H9 (cell line): Measurements from ENCODE around the gene FCHO1. TPM values are rescaled to one million over a fixed set of nuclear protein-coding genes. Genes with fewer than 3 reads are reported as not detected.

Source experiments
- DNase-seq: peaks from one replicate; pipeline ENCODE4 v3.0.0-alpha.2; 2017
- H2AFZ ChIP-seq: one replicate; pipeline ENCODE4 v1.6.1; 2013; ENCODE audit warnings: mild to moderate bottlenecking, low read length, control low read depth, moderate library complexity
- H2AK5ac ChIP-seq: 2 replicates; pipeline ENCODE4 v1.6.1; 2013; ENCODE audit warnings: low read length, control low read depth, mixed read lengths; ENCODE audit not compliant: insufficient read length
- H2BK120ac ChIP-seq: one replicate; pipeline ENCODE4 v1.6.1; 2013; ENCODE audit warnings: low read depth, mild to moderate bottlenecking, low read length, control low read depth, inconsistent platforms; ENCODE audit not compliant: poor library complexity, severe bottlenecking
- H2BK12ac ChIP-seq: 2 replicates; pipeline ENCODE4 v1.6.1; 2013; ENCODE audit warnings: low read length, control low read depth, mixed read lengths, low read depth; ENCODE audit not compliant: insufficient read length
- H2BK15ac ChIP-seq: 2 replicates; pipeline ENCODE4 v1.6.1; 2013; ENCODE audit warnings: low read depth, low read length, control low read depth
- H2BK20ac ChIP-seq: one replicate; pipeline ENCODE4 v1.6.1; 2013; ENCODE audit warnings: low read depth, mild to moderate bottlenecking, low read length, control low read depth, inconsistent platforms; ENCODE audit not compliant: poor library complexity, severe bottlenecking
- H2BK5ac ChIP-seq: 2 replicates; pipeline ENCODE4 v1.6.1; 2013; ENCODE audit warnings: low read length, control low read depth, mixed read lengths; ENCODE audit not compliant: insufficient read length
- H3K14ac ChIP-seq: 2 replicates; pipeline ENCODE4 v1.6.1; 2013; ENCODE audit warnings: low read length, control low read depth; ENCODE audit not compliant: insufficient read depth
- H3K18ac ChIP-seq: 2 replicates; pipeline ENCODE4 v1.6.1; 2013; ENCODE audit warnings: low read depth, mild to moderate bottlenecking, mixed read lengths, low read length, control low read depth; ENCODE audit not compliant: insufficient read length
- H3K23ac ChIP-seq: 2 replicates; pipeline ENCODE4 v1.6.1; 2013; ENCODE audit warnings: low read length, control low read depth, mixed read lengths, low read depth; ENCODE audit not compliant: insufficient read length
- H3K23me2 ChIP-seq: 2 replicates; pipeline ENCODE4 v1.6.1; 2013; ENCODE audit warnings: low read depth, mild to moderate bottlenecking, mixed read lengths, low read length, control low read depth; ENCODE audit not compliant: insufficient read length, poor library complexity, severe bottlenecking
- H3K27ac ChIP-seq: 2 replicates; pipeline ENCODE4 v1.5.1; 2013; ENCODE audit warnings: low read length, control low read depth, mixed read lengths, low read depth; ENCODE audit not compliant: insufficient read length
- H3K27me3 ChIP-seq: 2 replicates; pipeline ENCODE4 v1.6.1; 2013; ENCODE audit warnings: low read length, control low read depth, inconsistent platforms; ENCODE audit not compliant: insufficient read depth
- H3K4ac ChIP-seq: 2 replicates; pipeline ENCODE4 v1.6.1; 2013; ENCODE audit warnings: low read depth, mild to moderate bottlenecking, control low read depth, inconsistent platforms, low read length, moderate library complexity
- H3K4me1 ChIP-seq: 2 replicates; pipeline ENCODE4 v1.6.1; 2013; ENCODE audit warnings: low read length, control low read depth, inconsistent platforms; ENCODE audit not compliant: insufficient read depth
- H3K4me2 ChIP-seq: 2 replicates; pipeline ENCODE4 v1.6.1; 2013; ENCODE audit warnings: low read length, control low read depth, mixed read lengths; ENCODE audit not compliant: insufficient read length, insufficient read depth
- H3K56ac ChIP-seq: 2 replicates; pipeline ENCODE4 v1.6.1; 2013; ENCODE audit warnings: low read depth, mild to moderate bottlenecking, mixed read lengths, low read length, control low read depth; ENCODE audit not compliant: insufficient read length
- H3K79me1 ChIP-seq: 2 replicates; pipeline ENCODE4 v1.6.1; 2013; ENCODE audit warnings: low read depth, mild to moderate bottlenecking, moderate library complexity, low read length, control low read depth, inconsistent platforms; ENCODE audit not compliant: insufficient read depth, poor library complexity, severe bottlenecking
- H3K79me2 ChIP-seq: 2 replicates; pipeline ENCODE4 v1.6.1; 2013; ENCODE audit warnings: low read length, control low read depth, inconsistent platforms; ENCODE audit not compliant: insufficient read depth
- H3K9ac ChIP-seq: 2 replicates; pipeline ENCODE4 v1.6.1; 2013; ENCODE audit warnings: low read length, control low read depth, mixed read lengths; ENCODE audit not compliant: insufficient read length; ENCODE audit errors: extremely low read depth
- H3K9me3 ChIP-seq: one replicate; pipeline ENCODE4 v1.6.1; 2013; ENCODE audit warnings: low read depth, low read length, inconsistent platforms; ENCODE audit not compliant: control insufficient read depth
- H3T11ph ChIP-seq: one replicate; pipeline ENCODE4 v1.6.1; 2013; ENCODE audit warnings: mild to moderate bottlenecking, low read length, control low read depth, inconsistent platforms
- H4K20me1 ChIP-seq: one replicate; pipeline ENCODE4 v1.6.1; 2013; ENCODE audit not compliant: control insufficient read depth, insufficient read length, insufficient read depth
- H4K5ac ChIP-seq: 2 replicates; pipeline ENCODE4 v1.6.1; 2013; ENCODE audit warnings: low read depth, mild to moderate bottlenecking, mixed read lengths, low read length, control low read depth; ENCODE audit not compliant: insufficient read length
- H4K8ac ChIP-seq: replicated peaks from 2 replicates; pipeline ENCODE4 v1.6.1; 2013; ENCODE audit warnings: low read length, control low read depth, mixed read lengths, low read depth; ENCODE audit not compliant: insufficient read length
- H4K91ac ChIP-seq: 2 replicates; pipeline ENCODE4 v1.6.1; 2013; ENCODE audit warnings: low read depth, mild to moderate bottlenecking, moderate library complexity, mixed read lengths, low read length, control low read depth; ENCODE audit not compliant: insufficient read length
- H3K27ac Mint-ChIP-seq, 3 experiments: 2 replicates in 2 of 3; 3 replicates in 1 of 3; pipeline ENCODE4 v1.8.0; 2020 to 2021; ENCODE audit warnings: mixed read lengths in 3 of 3, mild to moderate bottlenecking in 1 of 3, moderate library complexity in 1 of 3
- H3K27me3 Mint-ChIP-seq: 2 replicates; pipeline ENCODE4 v1.8.0; 2021; ENCODE audit warnings: low read depth, mild to moderate bottlenecking, moderate library complexity, mixed read lengths
- H3K36me3 Mint-ChIP-seq, 3 experiments: 2 replicates in 2 of 3; 3 replicates in 1 of 3; pipeline ENCODE4 v1.8.0; 2020 to 2021; ENCODE audit warnings: low read depth in 3 of 3, mixed read lengths in 3 of 3; ENCODE audit not compliant: insufficient read depth in 1 of 3
- H3K4me1 Mint-ChIP-seq, 2 experiments: 2 replicates each; pipeline ENCODE4 v1.8.0; 2020; ENCODE audit warnings: mixed read lengths in 2 of 2
- H3K4me3 Mint-ChIP-seq, 2 experiments: 2 replicates in 1 of 2; 3 replicates in 1 of 2; pipeline ENCODE4 v1.8.0; 2020 to 2021; ENCODE audit warnings: mild to moderate bottlenecking in 2 of 2, mixed read lengths in 2 of 2, moderate library complexity in 1 of 2
- H3K9me3 Mint-ChIP-seq, 2 experiments: 2 replicates in 1 of 2; 3 replicates in 1 of 2; pipeline ENCODE4 v1.8.0; 2020; ENCODE audit warnings: mild to moderate bottlenecking in 2 of 2, mixed read lengths in 2 of 2, moderate library complexity in 1 of 2
- CTCF ChIP-seq: fragments of 200-600 bp; sonication (generic); conservative IDR thresholded peaks from 3 replicates; pipeline ENCODE4 v1.8.0; 2021; ENCODE audit warnings: antibody characterized with exemption, mild to moderate bottlenecking
- WGBS: extraction: QIAGEN DNeasy Blood & Tissue Kit; methylation state at CpG from one replicate; pipeline ENCODE4 v1.1.7; 2013; ENCODE audit warnings: missing lambda C conversion rate, low lambda C conversion rate, mixed read lengths; ENCODE audit not compliant: insufficient read length; ENCODE audit errors: extremely low coverage; 5-methylcytosine and 5-hydroxymethylcytosine counted together
- total RNA-seq: library from RNA; stranded (reverse); gene quantifications from 2 replicates; pipeline ENCODE4 v1.2.1, GENCODE V29; 2021

The FCHO1 gene
- total RNA-seq, 1 experiment from 2014 or later, result 13.1 TPM

GRCh38 chr19:17812099-17812498 lies 60.8 kb downstream of the FCHO1 start:
- Histone ChIP-seq H2BK120ac (no peak overlapping the region), H3K9me3 (no peaks in the 10 kb centered on the region), H3K4ac (no peak overlapping the region), H3K18ac (no peak overlapping the region), H3K79me1 (no peaks in the 10 kb centered on the region), H3K56ac (no peak overlapping the region), H2AFZ (no peak overlapping the region), H3K23me2 (no peaks in the 10 kb centered on the region), H2AK5ac (no peak overlapping the region), H3K9ac (no peak overlapping the region), H4K20me1 (no peaks in the 10 kb centered on the region), H3K4me2 (no peak overlapping the region), H3K23ac (no peak overlapping the region), H4K8ac (no peak overlapping the region), H2BK15ac (no peak overlapping the region), H4K5ac (no peak overlapping the region), H4K91ac (no peak overlapping the region), H2BK5ac (no peak overlapping the region), H3K14ac (no peak overlapping the region), H2BK12ac (no peak overlapping the region), H3T11ph (no peak overlapping the region), H3K79me2 (no peaks in the 10 kb centered on the region), H3K4me1 (no peaks in the 10 kb centered on the region), H3K27me3 (no peaks in the 10 kb centered on the region), H2BK20ac (no peak overlapping the region), H3K27ac (no peak overlapping the region)
- Mint-ChIP-seq H3K36me3 (no peaks in the 10 kb centered on the region), H3K4me3 (no peak overlapping the region), H3K27ac (no peak overlapping the region; a peak in 2 of 7 replicates), H3K4me1 (no peaks in the 10 kb centered on the region), H3K27me3 (peaks cover 2% of the 10 kb centered on the region), H3K9me3 (no peaks in the 10 kb centered on the region)
- no peak for DNase-seq
- WGBS, result no CpG with 5 or more reads among the region's 5 CpGs
- TF ChIP-seq CTCF, result no peak
